Measurements from ENCODE around the gene NMRK2.

- TF ChIP-seq SRF (IDR thresholded peaks at IDR 0.05; ENCODE audit: low read depth) (no peak), ZBTB33 (IDR thresholded peaks at IDR 0.05; ENCODE audit: extremely low read depth, insufficient replicate concordance, low read length) (no peak), POLR2AphosphoS5 (IDR thresholded peaks at IDR 0.05; ENCODE audit: low read depth, low read length) (no peak), CTCF (IDR thresholded peaks at IDR 0.05 in 2 of 3, conservative IDR thresholded peaks at IDR 0.05 in 1 of 3; ENCODE audit: borderline replicate concordance in 1 of 3, insufficient read depth in 1 of 3, low read depth in 2 of 3, low read length in 2 of 3) (no peak), TCF7L2 (IDR thresholded peaks at IDR 0.05; ENCODE audit: borderline replicate concordance, extremely low read depth, insufficient read depth, insufficient read length) (no peak), EZH2 (IDR thresholded peaks at IDR 0.05) (no peak), SIN3A (IDR thresholded peaks at IDR 0.05; ENCODE audit: low read depth) (no peak), RAD21 (IDR thresholded peaks at IDR 0.05; ENCODE audit: low read depth) (no peak), FOSL1 (IDR thresholded peaks at IDR 0.05; ENCODE audit: low read depth) (no peak), POLR2A (IDR thresholded peaks at IDR 0.05; ENCODE audit: borderline replicate concordance, extremely low read depth, insufficient read depth, insufficient read length) (no peak), CEBPB (IDR thresholded peaks at IDR 0.05; ENCODE audit: low read depth) (no peak), MAX (IDR thresholded peaks at IDR 0.05) (no peak), JUND (IDR thresholded peaks at IDR 0.05) (no peak), YY1 (IDR thresholded peaks at IDR 0.05; ENCODE audit: extremely low read depth, insufficient replicate concordance, low read depth, low read length) (no peak)
Observed at GRCh38 chr19:3954107-3954506, 21.2 kb downstream of the NMRK2 start.

Data from HCT116 (cell line).